IMR-90 (cell line): ENCODE measurements around the gene MTMR3. TPM values are rescaled to one million over a fixed set of nuclear protein-coding genes. Genes with fewer than 3 reads are reported as not detected.

Experiments used
- ATAC-seq: fragments of 200-7000 bp; cut with Tn5 transposase; 2 replicates; pipeline ENCODE4 v1.9.1; 2020; ENCODE audit warnings: low read depth, mild to moderate bottlenecking, moderate library complexity
- BruUV-seq: library from RNA; stranded (reverse); fragments of 400-500 nt; replicated peaks from 2 replicates; lab custom pipeline; 2021; lab: Mats Ljungman, UMichigan
- CTCF ChIA-PET: fragments of 300-600 bp; formaldehyde crosslinking; extraction: SDS; loops from one replicate; lab custom pipeline; 2021; ENCODE audit warnings: antibody characterized with exemption; lab: Yijun Ruan, JAX
- POLR2A ChIA-PET: fragments of 300-600 bp; sonication (Branson Sonifier 250); formaldehyde crosslinking; loops from one replicate; lab custom pipeline; 2022; ENCODE audit warnings: antibody characterized with exemption; ENCODE audit not compliant: unreplicated experiment; lab: Charles Lee
- DNase-seq: peaks from one replicate; pipeline ENCODE4 v3.0.0; 2013
- H2AFZ ChIP-seq: replicated peaks from 2 replicates; pipeline ENCODE3; 2013; ENCODE audit warnings: low read length, mild to moderate bottlenecking; ENCODE audit not compliant: poor library complexity
- H2AK5ac ChIP-seq: 2 replicates; pipeline ENCODE4 v1.6.1; 2013; ENCODE audit warnings: low read depth, low read length, inconsistent platforms
- H2AK9ac ChIP-seq: replicated peaks from 2 replicates; pipeline ENCODE3; 2013; ENCODE audit warnings: mild to moderate bottlenecking, low read depth, low read length, moderate library complexity; ENCODE audit not compliant: poor library complexity
- H2BK120ac ChIP-seq: 2 replicates; pipeline ENCODE4 v1.6.1; 2013; ENCODE audit warnings: low read depth, low read length, inconsistent platforms
- H2BK15ac ChIP-seq: 3 replicates; pipeline ENCODE4 v1.6.1; 2013; ENCODE audit warnings: low read depth, low read length, inconsistent platforms
- H2BK20ac ChIP-seq: 2 replicates; pipeline ENCODE4 v1.6.1; 2013; ENCODE audit warnings: low read depth, mild to moderate bottlenecking, inconsistent platforms, low read length, moderate library complexity
- H2BK5ac ChIP-seq: 2 replicates; pipeline ENCODE4 v1.6.1; 2013; ENCODE audit warnings: mild to moderate bottlenecking, low read depth, low read length, inconsistent platforms; ENCODE audit not compliant: poor library complexity, severe bottlenecking
- H3K14ac ChIP-seq: replicated peaks from 2 replicates; pipeline ENCODE4 v1.6.1; 2013; ENCODE audit warnings: low read depth, low read length, inconsistent platforms
- H3K18ac ChIP-seq: 2 replicates; pipeline ENCODE4 v1.6.1; 2013; ENCODE audit warnings: low read depth, low read length, control low read depth
- H3K23ac ChIP-seq: 2 replicates; pipeline ENCODE4 v1.6.1; 2013; ENCODE audit warnings: low read depth, low read length, inconsistent platforms
- H3K27ac ChIP-seq: 2 replicates; pipeline ENCODE4 v1.5.1; 2013; ENCODE audit warnings: mild to moderate bottlenecking, control low read depth, low read length; ENCODE audit not compliant: insufficient read depth
- H3K27me3 ChIP-seq: 2 replicates; pipeline ENCODE4 v1.6.1; 2013; ENCODE audit warnings: low read length; ENCODE audit not compliant: control insufficient read depth, insufficient read depth
- H3K36me3 ChIP-seq: 2 replicates; pipeline ENCODE4 v1.6.1; 2013; ENCODE audit warnings: low read length, mixed read lengths; ENCODE audit not compliant: control insufficient read depth, insufficient read depth
- H3K4ac ChIP-seq: 2 replicates; pipeline ENCODE4 v1.6.1; 2013; ENCODE audit warnings: low read depth, low read length, inconsistent platforms
- H3K4me1 ChIP-seq: 2 replicates; pipeline ENCODE4 v1.6.1; 2013; ENCODE audit warnings: low read length, mixed read lengths; ENCODE audit not compliant: control insufficient read depth, insufficient read depth
- H3K4me2 ChIP-seq: 2 replicates; pipeline ENCODE4 v1.6.1; 2013; ENCODE audit warnings: low read depth, mild to moderate bottlenecking, control low read depth, low read length, moderate library complexity
- H3K4me3 ChIP-seq: 2 replicates; pipeline ENCODE4 v1.5.1; 2013; ENCODE audit warnings: low read depth, mild to moderate bottlenecking, control low read depth, low read length, moderate library complexity; ENCODE audit not compliant: insufficient read depth
- H3K56ac ChIP-seq: 2 replicates; pipeline ENCODE4 v1.6.1; 2013; ENCODE audit warnings: low read length, inconsistent platforms; ENCODE audit not compliant: insufficient read depth; ENCODE audit errors: extremely low read depth
- H3K79me1 ChIP-seq, 2 experiments: 2 replicates each; pipeline ENCODE4 v1.6.1; 2013; ENCODE audit warnings: low read length in 2 of 2, inconsistent platforms in 1 of 2, low read depth in 1 of 2
- H3K9ac ChIP-seq: 2 replicates; pipeline ENCODE4 v1.6.1; 2013; ENCODE audit warnings: low read depth, low read length, control low read depth
- H3K9me1 ChIP-seq: 2 replicates; pipeline ENCODE4 v1.6.1; 2013; ENCODE audit warnings: low read length, inconsistent platforms; ENCODE audit not compliant: insufficient read depth
- H3K9me3 ChIP-seq: 2 replicates; pipeline ENCODE4 v1.6.1; 2013; ENCODE audit warnings: low read length; ENCODE audit not compliant: control insufficient read depth, insufficient read depth
- H4K20me1 ChIP-seq: 2 replicates; pipeline ENCODE4 v1.6.1; 2013; ENCODE audit warnings: low read length, inconsistent platforms; ENCODE audit not compliant: insufficient read depth
- H4K5ac ChIP-seq: 2 replicates; pipeline ENCODE4 v1.6.1; 2013; ENCODE audit warnings: mild to moderate bottlenecking, low read depth, low read length, control low read depth
- H4K8ac ChIP-seq, 2 experiments: 2 replicates each; pipeline ENCODE4 v1.6.1; 2013; ENCODE audit warnings: low read depth in 2 of 2, low read length in 2 of 2, control low read depth in 1 of 2, inconsistent platforms in 1 of 2
- H4K91ac ChIP-seq: 2 replicates; pipeline ENCODE4 v1.6.1; 2013; ENCODE audit warnings: low read depth, low read length, inconsistent platforms; ENCODE audit not compliant: insufficient read depth
- CEBPB ChIP-seq: IDR thresholded peaks from 2 replicates; pipeline ENCODE4 v1.6.1; 2012; ENCODE audit warnings: low read depth, low read length, improper control_type of control experiment
- MXI1 ChIP-seq: IDR thresholded peaks from 2 replicates; pipeline ENCODE4 v1.6.1; 2012; ENCODE audit warnings: low read depth, mild to moderate bottlenecking, low read length, moderate library complexity, borderline replicate concordance
- WGBS, 2 experiments: methylation state at CpG; one replicate each; pipeline versions ENCODE4 v1.1.5 to v1.1.7; 2013; ENCODE audit warnings: missing lambda C conversion rate in 2 of 2; ENCODE audit not compliant: insufficient read length in 1 of 2; ENCODE audit errors: extremely low coverage in 2 of 2; 5-methylcytosine and 5-hydroxymethylcytosine counted together
- dilution Hi-C: fragments of 300-500 bp; cut with HindIII; formaldehyde crosslinking; loops from one replicate; pipeline ENCODE4 v1.14.3; 2018; ENCODE audit warnings: low sequenced_read_pairs; ENCODE audit not compliant: unreplicated experiment
- in situ Hi-C: fragments of 300-500 bp; cut with MboI; formaldehyde crosslinking; loops from 3 replicates; pipeline ENCODE4 v1.14.3; 2019; ENCODE audit warnings: low sequenced_read_pairs, inconsistent platforms, mixed read lengths
- intact Hi-C: fragments of 100-400 bp; cut with micrococcal nuclease; formaldehyde crosslinking; loops from 2 replicates; pipeline ENCODE4 v1.10.0; 2022
- polyA plus RNA-seq, 3 experiments: library from polyadenylated mRNA; depleted of rRNA; stranded (reverse); fragments of >200 nt; gene quantifications; 2 replicates each; pipeline ENCODE4 v1.2.3, GENCODE V29; 2012; ENCODE audit warnings: low replicate concordance in 1 of 3
- total RNA-seq: library from RNA; depleted of rRNA; stranded (reverse); fragments of >200 nt; gene quantifications from 2 replicates; pipeline ENCODE4 v1.2.3, GENCODE V29; 2012

The MTMR3 gene
- total and polyA plus RNA-seq, 2 of the 4 experiments (the other 2 are of a cell fraction) = 21.3 to 29.4 TPM

- CTCF ChIA-PET = no interaction called here
- Histone ChIP-seq H3K4me3 (no peak overlapping the region), H3K18ac (no peak overlapping the region)
These were observed 43.9 kb upstream of the MTMR3 start for GRCh38 chr22:29839039-29839438.

More at GRCh38 chr22:29839039-29839438, 43.9 kb upstream of the MTMR3 start:
- Histone ChIP-seq H3K79me1 (peaks cover 24 to 37% of the 10 kb centered on the region in 2 experiments), H3K9ac (no peak overlapping the region), H3K4me1 (0 out of 2 replicates have a peak, but pooled peaks cover 5% of the 10 kb centered on the region), H2BK120ac (no peak overlapping the region), H3K56ac (no peak overlapping the region), H3K36me3 (peaks cover 5% of the 10 kb centered on the region), H3K9me1 (peaks cover 10% of the 10 kb centered on the region), H3K14ac (no peak overlapping the region), H3K4me2 (no peak overlapping the region), H3K4ac (no peak overlapping the region), H4K91ac (0 out of 2 replicates have a peak overlapping the region, but pooled peaks have one; percentile 45), H2AK5ac (0 out of 2 replicates have a peak overlapping the region, but pooled peaks have one; percentile 5), H2BK15ac (peak overlapping the region; percentile 45; the same call in 2 of the 3 replicates), H3K27me3 (no peaks in the 10 kb centered on the region), H2AK9ac (no peak overlapping the region), H2BK5ac (no peak overlapping the region), H3K27ac (no peak overlapping the region), H2BK20ac (no peak overlapping the region; the same call in 1 of the 2 replicates), H4K5ac (peak overlapping the region; percentile 44; the same call in 1 of the 2 replicates), H3K23ac (no peak overlapping the region), H3K9me3 (no peaks in the 10 kb centered on the region), H4K8ac (peak overlapping the region; percentile 85 to 97; a peak in 3 of 4 replicates), H4K20me1 (peaks cover 2% of the 10 kb centered on the region; the same call in 1 of the 2 replicates), H2AFZ (peak overlapping the region; percentile 45)
- ATAC-seq (no peak), DNase-seq (no peak)
- WGBS, 2 experiments = no CpG with 5 or more reads among the region's 1 CpG
- POLR2A ChIA-PET = no interaction called here
- in situ Hi-C loops (no loop called here), dilution Hi-C loops (no loop called here), intact Hi-C loops (loop anchor here (2.0 kb wide), 1 partner anchor 66 kb away; no protein-coding TSS in a partner anchor)
- no TSS peak for BruUV-seq
- TF ChIP-seq MXI1 = no peak
- TF ChIP-seq CEBPB = peak; percentile 48
